Peyer's patch (tissue), 4 donors: ENCODE data around the gene SLC6A18.
"Not testable (repeated sequence)": the region's sequence is repeated elsewhere in the genome, so short reads cannot be mapped to it uniquely, and the experiment has no call there.

Source experiments
- POLR2A ChIP-seq, 2 donors: fragments of 450-650 bp; IDR thresholded peaks; one replicate each; pipeline ENCODE4 v1.5.1; 2017; ENCODE audit warnings: antibody characterized with exemption in 2 of 2, mild to moderate bottlenecking in 2 of 2, moderate library complexity in 2 of 2
- TF ChIP-seq, protein P1 (sequence below), 6 experiments: fragments of 450-650 bp in 4 of 6; fragments of 200-600 bp in 2 of 6; sonication (generic) in 1 of 6; IDR thresholded peaks; one replicate each; pipeline ENCODE4 v1.5.1; 2017 to 2019; ENCODE audit warnings: antibody characterized with exemption in 6 of 6, mild to moderate bottlenecking in 3 of 6, moderate library complexity in 1 of 6

DNA sequence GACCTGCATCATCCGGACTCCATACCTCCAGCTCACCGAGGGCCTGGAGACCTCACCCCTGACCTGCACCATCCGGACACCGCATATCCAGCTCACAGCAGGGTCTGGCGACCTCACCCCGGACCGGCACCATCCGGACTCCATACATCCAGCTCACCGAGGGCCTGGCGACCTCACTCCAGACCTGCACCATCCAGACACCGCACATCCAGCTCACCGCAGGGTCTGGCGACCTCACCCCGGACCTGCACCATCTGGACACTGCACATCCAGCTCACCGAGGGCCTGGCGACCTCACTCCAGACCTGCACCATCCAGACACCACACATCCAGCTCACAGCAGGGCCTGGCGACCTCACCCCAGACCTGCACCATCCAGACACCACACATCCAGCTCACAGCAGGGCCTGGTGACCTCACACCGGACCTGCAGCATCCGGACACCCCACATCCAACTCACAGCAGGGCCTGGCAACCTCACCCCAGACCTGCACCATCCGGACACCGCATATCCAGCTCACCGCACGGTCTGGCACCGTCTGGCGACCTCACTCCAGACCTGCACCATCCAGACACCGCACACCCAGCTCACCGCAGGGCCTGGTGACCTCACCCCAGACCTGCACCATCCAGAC lies 59.3 kb downstream of the SLC6A18 start:
- TF ChIP-seq, protein P1, sequence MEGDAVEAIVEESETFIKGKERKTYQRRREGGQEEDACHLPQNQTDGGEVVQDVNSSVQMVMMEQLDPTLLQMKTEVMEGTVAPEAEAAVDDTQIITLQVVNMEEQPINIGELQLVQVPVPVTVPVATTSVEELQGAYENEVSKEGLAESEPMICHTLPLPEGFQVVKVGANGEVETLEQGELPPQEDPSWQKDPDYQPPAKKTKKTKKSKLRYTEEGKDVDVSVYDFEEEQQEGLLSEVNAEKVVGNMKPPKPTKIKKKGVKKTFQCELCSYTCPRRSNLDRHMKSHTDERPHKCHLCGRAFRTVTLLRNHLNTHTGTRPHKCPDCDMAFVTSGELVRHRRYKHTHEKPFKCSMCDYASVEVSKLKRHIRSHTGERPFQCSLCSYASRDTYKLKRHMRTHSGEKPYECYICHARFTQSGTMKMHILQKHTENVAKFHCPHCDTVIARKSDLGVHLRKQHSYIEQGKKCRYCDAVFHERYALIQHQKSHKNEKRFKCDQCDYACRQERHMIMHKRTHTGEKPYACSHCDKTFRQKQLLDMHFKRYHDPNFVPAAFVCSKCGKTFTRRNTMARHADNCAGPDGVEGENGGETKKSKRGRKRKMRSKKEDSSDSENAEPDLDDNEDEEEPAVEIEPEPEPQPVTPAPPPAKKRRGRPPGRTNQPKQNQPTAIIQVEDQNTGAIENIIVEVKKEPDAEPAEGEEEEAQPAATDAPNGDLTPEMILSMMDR (IDR thresholded peaks at IDR 0.05): not testable (repeated sequence)
- TF ChIP-seq POLR2A (IDR thresholded peaks at IDR 0.05): not testable (repeated sequence)
